Measurements from ENCODE around the gene TGIF2. TPM values are rescaled to one million over a fixed set of nuclear protein-coding genes. Genes with fewer than 3 reads are reported as not detected.
A peak's percentile ranks its signal among the peaks of the same experiment; 100 is the strongest.

The TGIF2 gene
- total and polyA plus RNA-seq, 4 donors, result 4.2 to 32.8 (median 11.1) TPM

GRCh38 chr20:36585410-36586125 lies 12.2 kb downstream of the TGIF2 start:
- Histone ChIP-seq H3K4me1 (ENCODE audit: control insufficient read depth in 5 of 5, insufficient read depth in 5 of 5, low read length in 5 of 5) (peaks cover 0 to 2% (median 0%) of the 10 kb centered on the region in 5 donors), H3K27me3 (ENCODE audit: control insufficient read depth in 3 of 3, insufficient read depth in 3 of 3, low read length in 2 of 3) (no peaks in the 10 kb centered on the region), H3K27ac (ENCODE audit: low read depth in 1 of 2, low read length in 1 of 2) (no peak overlapping the region), H3K36me3 (ENCODE audit: control insufficient read depth in 4 of 4, insufficient read depth in 4 of 4, low read length in 4 of 4) (peaks cover 2 to 39% (median 28%) of the 10 kb centered on the region in 4 donors), H3K4me3 (no peak overlapping the region), H3K9ac (ENCODE audit: insufficient read depth in 1 of 2, low read length in 2 of 2) (no peak overlapping the region), H3K9me3 (ENCODE audit: control insufficient read depth in 4 of 4, insufficient read depth in 3 of 4, low read length in 3 of 4) (no peaks in the 10 kb centered on the region)
- ATAC-seq (ENCODE audit: insufficient read depth, low FRiP score) (no peak), DNase-seq (no peak)
- 82 to 85% methylated on average over 8 of the region's 8 CpGs for WGBS, 2 donors
- TF ChIP-seq CTCF (IDR thresholded peaks at IDR 0.05; ENCODE audit: control extremely low read depth, extremely low read depth), result no peak

- 84 to 95% methylated on average over 3 of the region's 3 CpGs for WGBS, 2 donors
- no peak overlapping the region for H3K27ac ChIP-seq (ENCODE audit: low read depth in 1 of 2, low read length in 1 of 2)
- H3K27me3 ChIP-seq (ENCODE audit: control insufficient read depth in 3 of 3, insufficient read depth in 3 of 3, low read length in 2 of 3), result no peaks in the 10 kb centered on the region
- no peak overlapping the region for H3K4me3 ChIP-seq
- H3K36me3 ChIP-seq (ENCODE audit: control insufficient read depth in 4 of 4, insufficient read depth in 4 of 4, low read length in 4 of 4), result peaks cover 0 to 31% (median 29%) of the 10 kb centered on the region in 4 donors
- DNase-seq (no peak), ATAC-seq (ENCODE audit: insufficient read depth, low FRiP score) (no peak)
- H3K4me1 ChIP-seq (ENCODE audit: control insufficient read depth in 5 of 5, insufficient read depth in 5 of 5, low read length in 5 of 5), result peaks cover 0 to 16% (median 1%) of the 10 kb centered on the region in 5 donors
- TF ChIP-seq CTCF (IDR thresholded peaks at IDR 0.05; ENCODE audit: control extremely low read depth, extremely low read depth), result no peak
- no peak overlapping the region for H3K9ac ChIP-seq (ENCODE audit: insufficient read depth in 1 of 2, low read length in 2 of 2)
- no peaks in the 10 kb centered on the region for H3K9me3 ChIP-seq (ENCODE audit: control insufficient read depth in 4 of 4, insufficient read depth in 3 of 4, low read length in 3 of 4)
Measured at GRCh38 chr20:36587388-36588070, 14.1 kb downstream of the TGIF2 start.

- Histone ChIP-seq H3K4me1 (ENCODE audit: control insufficient read depth in 5 of 5, insufficient read depth in 5 of 5, low read length in 5 of 5) (peaks cover 0 to 16% (median 1%) of the 10 kb centered on the region in 5 donors), H3K27me3 (ENCODE audit: control insufficient read depth in 3 of 3, insufficient read depth in 3 of 3, low read length in 2 of 3) (no peaks in the 10 kb centered on the region), H3K9me3 (ENCODE audit: control insufficient read depth in 4 of 4, insufficient read depth in 3 of 4, low read length in 3 of 4) (no peaks in the 10 kb centered on the region), H3K36me3 (ENCODE audit: control insufficient read depth in 4 of 4, insufficient read depth in 4 of 4, low read length in 4 of 4) (peaks cover 0 to 34% (median 23%) of the 10 kb centered on the region in 4 donors), H3K27ac (ENCODE audit: low read depth in 1 of 2, low read length in 1 of 2) (no peak overlapping the region), H3K9ac (ENCODE audit: insufficient read depth in 1 of 2, low read length in 2 of 2) (no peak overlapping the region), H3K4me3 (no peak overlapping the region)
- ATAC-seq (ENCODE audit: insufficient read depth, low FRiP score) (no peak), DNase-seq (peak; percentile 28 to 46 (median 40))
- TF ChIP-seq CTCF (IDR thresholded peaks at IDR 0.05; ENCODE audit: control extremely low read depth, extremely low read depth), result no peak
- 76 to 81% methylated on average over 5 of the region's 5 CpGs for WGBS, 2 donors
Measured at GRCh38 chr20:36591281-36591680, 17.9 kb downstream of the TGIF2 start.

Data from lung (tissue), 12 donors.